H1 (cell line): ENCODE measurements around the gene MEMO1.

Source experiments
- CHD1 ChIP-seq: IDR thresholded peaks from 2 replicates; pipeline ENCODE4 v1.6.1; 2012; ENCODE audit warnings: low read depth, low read length, improper control_type of control experiment
- CHD2 ChIP-seq: IDR thresholded peaks from 2 replicates; pipeline ENCODE4 v1.6.1; 2012; ENCODE audit warnings: low read length, improper control_type of control experiment
- CTCF ChIP-seq, 3 experiments: IDR thresholded peaks; 1 replicate in 2 of 3; 2 replicates in 1 of 3; pipeline versions ENCODE4 v1.5.1 to v1.6.1; 2011; ENCODE audit warnings: low read length in 3 of 3, mild to moderate bottlenecking in 3 of 3, inconsistent platforms in 2 of 3, low read depth in 1 of 3, moderate library complexity in 1 of 3; ENCODE audit not compliant: insufficient read depth in 1 of 3; ENCODE audit errors: control extremely low read depth in 1 of 3
- EZH2 ChIP-seq: fragments of 200-600 bp; sonication (generic); IDR thresholded peaks from 2 replicates; pipeline ENCODE4 v1.7.1; 2012; ENCODE audit warnings: low read depth, mild to moderate bottlenecking, moderate library complexity, low read length, inconsistent platforms; ENCODE audit not compliant: severe bottlenecking
- FOSL1 ChIP-seq: IDR thresholded peaks from 2 replicates; pipeline ENCODE4 v1.6.1; 2011; ENCODE audit warnings: mild to moderate bottlenecking, low read depth, low read length, moderate library complexity; ENCODE audit not compliant: insufficient read depth
- JUND ChIP-seq: IDR thresholded peaks from 2 replicates; pipeline ENCODE4 v1.6.1; 2011; ENCODE audit warnings: mild to moderate bottlenecking, improper control_type of control experiment, low read length
- MAX ChIP-seq: IDR thresholded peaks from 2 replicates; pipeline ENCODE4 v1.6.1; 2012; ENCODE audit warnings: inconsistent platforms
- POLR2A ChIP-seq, 2 experiments: IDR thresholded peaks; 1 replicate in 1 of 2; 2 replicates in 1 of 2; pipeline ENCODE4 v1.6.1; 2011; ENCODE audit warnings: low read depth in 2 of 2, low read length in 2 of 2, mild to moderate bottlenecking in 2 of 2; ENCODE audit errors: control extremely low read depth in 1 of 2
- POLR2AphosphoS5 ChIP-seq: IDR thresholded peaks from 2 replicates; pipeline ENCODE4 v1.6.1; 2011; ENCODE audit warnings: low read depth, low read length
- SIRT6 ChIP-seq: IDR thresholded peaks from one replicate; pipeline ENCODE4 v1.7.1; 2012; ENCODE audit warnings: low read length, inconsistent platforms
- SP1 ChIP-seq: IDR thresholded peaks from 2 replicates; pipeline ENCODE4 v1.6.1; 2011; ENCODE audit warnings: low read depth, low read length
- TAF1 ChIP-seq: IDR thresholded peaks from 2 replicates; pipeline ENCODE4 v1.6.1; 2011; ENCODE audit warnings: mild to moderate bottlenecking, low read depth, low read length
- TAF7 ChIP-seq: optimal IDR thresholded peaks from 2 replicates; pipeline ENCODE3; 2011; ENCODE audit warnings: low read depth, mild to moderate bottlenecking, inconsistent platforms, low read length, moderate library complexity, borderline replicate concordance

GRCh38 chr2:31969178-31969577 is 41.6 kb downstream of the MEMO1 start:
- TF ChIP-seq CTCF (IDR thresholded peaks at IDR 0.05; ENCODE audit: control extremely low read depth in 1 of 3, insufficient read depth in 1 of 3, low read depth in 1 of 3, low read length in 3 of 3): no peak
- TF ChIP-seq EZH2: no peak
- TF ChIP-seq POLR2A (IDR thresholded peaks at IDR 0.05; ENCODE audit: control extremely low read depth in 1 of 2, low read depth in 2 of 2, low read length in 2 of 2): no peak
- TF ChIP-seq MAX: no peak
- TF ChIP-seq TAF1: no peak
- TF ChIP-seq SP1: no peak
- no peak for TF ChIP-seq SIRT6
- TF ChIP-seq CHD2: no peak
- TF ChIP-seq FOSL1: no peak
- TF ChIP-seq CHD1: no peak
- TF ChIP-seq TAF7: no peak
- no peak for TF ChIP-seq JUND
- TF ChIP-seq POLR2AphosphoS5: no peak
